Suppressor macrophage treated with lipopolysaccharide for 4 hours (primary cell): ENCODE results near the gene NTSR1.

Experiments
- DNase-seq: peaks from one replicate; pipeline ENCODE4 v3.0.0-alpha.2; 2020

The NTSR1 gene

DNA sequence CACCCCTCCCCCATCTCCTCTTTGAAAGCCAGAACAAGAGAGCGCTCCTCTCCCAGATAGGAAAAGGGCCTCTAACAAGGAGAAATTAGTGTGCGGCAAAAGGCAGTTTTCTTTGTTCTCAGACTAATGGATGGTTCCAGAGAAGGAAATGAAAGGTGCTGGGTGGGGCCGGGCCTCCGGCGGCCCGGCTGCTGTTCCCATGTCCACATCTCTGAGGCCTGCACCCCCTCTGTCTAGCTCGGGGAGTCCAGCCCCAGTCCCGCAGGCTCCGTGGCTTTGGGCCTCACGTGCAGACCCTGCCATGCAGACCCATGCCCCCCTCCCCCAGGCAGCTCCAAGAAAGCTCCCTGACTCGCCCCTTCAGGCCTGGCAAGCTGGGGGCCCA, 51.8 kb downstream of the NTSR1 start:
- no peak for DNase-seq

- DNase-seq, result no peak
Observed at GRCh38 chr20:62760856-62761758, 52.5 kb downstream of the NTSR1 start.

- no peak for DNase-seq
Observed at GRCh38 chr20:62761759-62762131, 53.1 kb downstream of the NTSR1 start.

- no peak for DNase-seq
Observed at GRCh38 chr20:62762376-62762775, 53.7 kb downstream of the NTSR1 start.

DNA sequence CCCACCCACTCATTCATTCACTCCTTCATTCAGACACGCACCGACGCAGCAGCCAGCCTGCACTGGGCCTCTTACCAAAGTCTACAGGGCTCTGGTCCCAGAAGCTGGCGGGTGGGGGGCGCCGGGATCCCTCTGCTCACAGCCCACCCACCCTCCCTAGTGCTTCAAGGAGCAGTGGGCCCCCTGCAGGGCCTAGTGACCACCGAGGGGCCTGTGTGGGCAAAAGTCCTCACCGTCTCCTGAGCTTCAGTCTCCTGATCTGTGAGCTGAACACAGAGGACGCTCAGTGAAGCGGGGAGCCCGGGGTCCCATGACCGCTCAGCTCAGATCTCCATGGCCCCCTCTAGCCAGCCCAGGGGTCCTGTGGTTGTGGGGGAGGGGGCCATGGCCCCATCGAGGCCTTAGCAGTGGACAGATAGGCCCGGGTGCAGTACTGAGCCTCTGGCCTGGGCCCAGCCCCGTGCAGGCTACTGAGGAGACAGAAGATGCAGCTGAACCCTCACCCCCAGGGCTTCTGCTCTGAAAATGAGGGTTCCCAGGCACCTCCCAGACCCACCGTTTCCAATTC, 54.2 kb downstream of the NTSR1 start:
- DNase-seq, result no peak

DNA sequence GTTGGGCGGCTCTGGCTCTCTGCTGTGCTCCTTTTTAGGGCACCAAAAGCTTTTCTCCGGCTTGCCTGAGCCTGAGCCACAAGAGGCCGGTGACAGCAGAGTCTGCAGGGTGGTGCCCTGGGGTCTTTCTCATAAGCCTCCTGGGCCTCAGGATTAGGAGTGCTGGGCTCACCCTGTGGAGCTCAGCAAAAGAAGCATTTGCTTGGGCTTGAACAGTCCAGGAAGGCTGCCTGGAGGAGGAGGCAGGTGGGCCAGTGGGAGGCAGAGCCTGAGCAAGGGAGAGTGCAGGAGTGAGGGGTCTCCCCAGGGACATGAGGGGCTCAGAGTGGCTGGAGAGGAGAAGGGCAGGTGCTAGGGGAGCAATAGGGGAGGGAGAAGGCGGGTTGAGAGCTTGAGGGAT, 54.8 kb downstream of the NTSR1 start:
- no peak for DNase-seq

DNA sequence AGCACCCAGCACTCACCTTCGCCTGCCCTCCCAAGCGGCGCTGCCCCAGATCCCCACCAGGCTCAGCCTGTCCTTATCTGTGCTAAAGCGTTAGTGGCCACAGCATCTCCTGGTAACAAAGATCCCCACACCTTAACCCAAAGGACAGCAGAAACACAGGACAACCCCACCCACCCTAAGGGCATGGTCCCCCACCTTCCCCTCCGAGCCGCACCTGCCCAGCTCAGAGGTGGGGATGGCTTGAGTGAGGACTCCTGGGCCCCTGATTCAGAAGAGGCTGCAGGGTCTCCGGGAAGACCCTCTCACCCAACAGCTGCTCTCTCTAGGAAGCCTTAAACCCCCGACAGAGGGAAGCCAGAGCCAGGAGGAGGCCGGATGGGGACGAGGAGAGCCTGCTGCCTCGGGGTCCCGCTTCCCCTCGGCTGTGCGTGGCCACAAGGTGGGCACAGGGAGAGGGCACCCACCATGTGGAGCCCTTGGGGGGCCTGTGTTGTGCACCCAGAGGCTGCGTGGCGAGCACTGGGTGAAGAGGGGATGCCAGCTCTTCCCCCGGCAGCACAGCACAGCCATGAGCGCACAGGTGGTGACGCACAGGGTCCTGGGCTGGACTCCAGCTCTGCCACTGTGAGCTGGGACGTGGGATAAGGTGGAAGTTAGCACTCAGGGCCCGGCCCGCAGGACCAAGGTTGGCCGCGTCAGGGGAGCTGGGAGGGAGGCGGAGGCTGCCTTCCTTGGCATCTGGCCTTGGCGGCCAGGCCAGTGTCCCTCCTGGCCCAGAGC, 55.7 kb downstream of the NTSR1 start:
- no peak for DNase-seq

DNA sequence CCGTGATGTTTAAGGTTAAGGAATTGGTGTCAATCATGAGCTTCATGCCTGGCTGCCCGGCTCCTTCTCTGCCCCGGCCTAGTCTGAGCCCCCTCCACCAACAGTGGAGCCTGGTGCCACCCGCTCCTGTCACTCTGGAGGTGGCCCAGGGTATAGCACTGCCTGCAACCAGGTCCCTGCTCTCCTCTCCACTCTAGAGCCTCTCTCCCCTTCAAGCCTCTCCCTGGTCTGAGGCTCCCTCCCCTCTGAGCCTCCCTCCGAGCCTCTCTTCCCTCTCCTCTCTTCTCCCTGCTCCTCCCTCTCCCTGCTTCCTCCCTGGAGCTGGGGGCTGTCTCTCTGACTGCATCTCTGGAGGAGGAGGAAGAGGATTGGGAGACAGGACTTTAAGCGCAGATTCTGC, 56.4 kb downstream of the NTSR1 start:
- no peak for DNase-seq

- no peak for DNase-seq
Observed at GRCh38 chr20:62765432-62766070, 56.9 kb downstream of the NTSR1 start.

DNA sequence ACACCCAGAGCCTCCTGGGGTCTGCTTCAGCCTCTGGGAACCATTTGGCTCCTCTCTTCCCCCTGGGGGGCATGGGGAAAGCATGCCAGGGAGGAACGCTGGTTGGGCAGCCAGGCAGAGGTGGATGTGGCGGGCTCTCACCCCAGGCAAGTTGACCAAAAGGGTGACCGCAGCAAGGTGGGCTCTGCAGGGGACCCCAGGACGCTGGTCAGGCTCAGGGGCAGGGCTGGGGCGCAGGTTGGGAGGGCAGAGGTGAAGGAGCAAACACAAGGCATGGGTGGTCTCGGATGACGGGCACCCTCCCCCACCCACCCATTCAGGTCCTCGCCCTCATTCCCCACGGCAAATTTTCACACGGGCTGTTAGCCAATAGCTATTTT, 57.4 kb downstream of the NTSR1 start:
- no peak for DNase-seq

GRCh38 chr20:62766716-62767115, 58.1 kb downstream of the NTSR1 start:
- DNase-seq, result no peak

DNA sequence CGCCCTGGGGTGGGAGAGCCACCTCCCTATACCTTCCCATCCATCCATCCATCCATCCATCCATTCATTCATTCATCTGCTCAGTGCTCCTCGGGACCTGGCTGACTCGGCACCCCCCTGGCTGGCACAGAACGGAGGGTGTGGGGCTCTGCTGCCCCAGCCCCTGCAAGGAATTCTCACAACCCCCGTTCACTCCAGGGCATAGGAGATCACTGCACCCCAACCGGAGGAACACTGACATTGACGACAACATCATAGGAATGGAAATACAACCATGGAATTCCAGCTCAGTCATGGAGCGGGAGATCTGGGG, 59.6 kb downstream of the NTSR1 start:
- no peak for DNase-seq

GRCh38 chr20:62768551-62769287, 60.1 kb downstream of the NTSR1 start:
- no peak for DNase-seq

- no peak for DNase-seq
Observed at GRCh38 chr20:62769346-62770071, 60.9 kb downstream of the NTSR1 start.

GRCh38 chr20:62770111-62770910, 61.7 kb downstream of the NTSR1 start:
- no peak for DNase-seq

- DNase-seq, result no peak
Observed at GRCh38 chr20:62770916-62771315, 62.3 kb downstream of the NTSR1 start.

GRCh38 chr20:62771396-62772102, 62.9 kb downstream of the NTSR1 start:
- no peak for DNase-seq

GRCh38 chr20:62772103-62772611, 63.5 kb downstream of the NTSR1 start:
- no peak for DNase-seq

DNA sequence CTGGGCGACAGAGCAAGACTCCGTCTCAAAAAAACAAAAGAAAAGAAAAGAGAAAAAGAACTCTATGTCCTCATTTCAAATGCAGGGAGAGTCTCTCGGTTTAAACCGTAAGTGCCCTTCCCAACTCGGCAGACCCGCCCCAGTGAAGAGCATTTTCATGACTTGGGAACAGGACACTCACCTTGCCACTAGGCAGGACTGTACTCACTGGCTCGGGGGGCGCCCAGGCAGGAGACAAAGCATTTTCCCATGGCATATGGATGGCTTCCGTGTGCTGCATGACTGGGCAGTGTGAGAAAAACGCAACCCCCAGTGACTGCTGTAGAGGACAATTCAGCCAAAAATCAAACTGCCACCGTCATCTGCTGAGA, 64.0 kb downstream of the NTSR1 start:
- DNase-seq, result no peak
